ENCODE measurements around the gene TMIGD3. TPM values are rescaled to one million over a fixed set of nuclear protein-coding genes. Genes with fewer than 3 reads are reported as not detected.

Gene TMIGD3
- total RNA-seq, 2 donors from 2014 or later = 0.63 to 4.8 TPM

DNA sequence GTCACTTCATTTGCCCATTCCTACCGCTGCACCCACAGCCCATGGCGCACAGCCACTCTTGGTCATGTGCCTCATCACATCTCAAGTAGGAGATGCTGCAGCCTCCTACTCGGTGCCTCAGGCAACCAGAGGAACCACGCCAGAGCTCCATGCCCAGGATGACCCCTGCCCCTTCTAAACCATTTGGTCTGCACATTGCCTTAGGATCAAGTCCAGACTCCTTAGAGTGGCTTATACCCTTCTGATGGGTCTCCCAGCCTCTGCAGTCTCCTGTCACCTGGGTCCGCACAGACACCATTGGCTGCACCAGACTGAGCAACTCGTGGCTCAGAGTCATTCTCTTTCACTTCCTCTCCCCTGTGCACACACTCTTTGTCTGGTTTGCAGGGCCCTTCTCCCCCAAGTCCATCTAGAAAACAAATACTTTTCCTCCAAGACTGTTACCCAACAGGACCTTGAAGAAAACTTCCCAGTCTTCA lies 2.2 kb upstream of the TMIGD3 start:
- TF ChIP-seq, protein P1, sequence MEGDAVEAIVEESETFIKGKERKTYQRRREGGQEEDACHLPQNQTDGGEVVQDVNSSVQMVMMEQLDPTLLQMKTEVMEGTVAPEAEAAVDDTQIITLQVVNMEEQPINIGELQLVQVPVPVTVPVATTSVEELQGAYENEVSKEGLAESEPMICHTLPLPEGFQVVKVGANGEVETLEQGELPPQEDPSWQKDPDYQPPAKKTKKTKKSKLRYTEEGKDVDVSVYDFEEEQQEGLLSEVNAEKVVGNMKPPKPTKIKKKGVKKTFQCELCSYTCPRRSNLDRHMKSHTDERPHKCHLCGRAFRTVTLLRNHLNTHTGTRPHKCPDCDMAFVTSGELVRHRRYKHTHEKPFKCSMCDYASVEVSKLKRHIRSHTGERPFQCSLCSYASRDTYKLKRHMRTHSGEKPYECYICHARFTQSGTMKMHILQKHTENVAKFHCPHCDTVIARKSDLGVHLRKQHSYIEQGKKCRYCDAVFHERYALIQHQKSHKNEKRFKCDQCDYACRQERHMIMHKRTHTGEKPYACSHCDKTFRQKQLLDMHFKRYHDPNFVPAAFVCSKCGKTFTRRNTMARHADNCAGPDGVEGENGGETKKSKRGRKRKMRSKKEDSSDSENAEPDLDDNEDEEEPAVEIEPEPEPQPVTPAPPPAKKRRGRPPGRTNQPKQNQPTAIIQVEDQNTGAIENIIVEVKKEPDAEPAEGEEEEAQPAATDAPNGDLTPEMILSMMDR (IDR thresholded peaks at IDR 0.05) = no peak
- Histone ChIP-seq H3K4me3 (no peak overlapping the region), H3K27me3 (no peaks in the 10 kb centered on the region), H3K36me3 (no peaks in the 10 kb centered on the region), H3K4me1 (peaks cover 0 to 38% of the 10 kb centered on the region in 2 donors), H3K27ac (peak overlapping the region; percentile 17 to 53), H3K9me3 (no peaks in the 10 kb centered on the region)
- DNase-seq (ENCODE audit: low spot score) = no peak

DNA sequence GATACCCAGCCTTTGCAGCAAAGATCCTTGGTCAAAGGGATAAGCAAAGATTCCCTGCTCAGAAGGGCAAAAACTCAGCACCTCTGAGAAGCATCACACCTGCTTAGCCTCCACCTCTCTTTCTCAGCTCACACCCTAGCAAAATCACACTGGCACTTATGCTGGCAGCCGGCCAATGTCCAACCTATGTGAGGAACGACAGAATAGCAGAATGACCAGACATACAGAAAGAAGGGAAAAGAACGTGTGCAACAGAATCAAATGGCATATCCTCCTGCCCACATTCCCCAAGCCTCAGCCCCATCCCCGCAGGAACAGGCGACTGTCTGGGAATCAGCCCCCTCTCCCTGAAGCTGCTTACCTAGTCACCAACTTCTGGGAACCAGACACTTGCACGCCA lies 664 bp upstream of the TMIGD3 start:
- Histone ChIP-seq H3K36me3 (no peaks in the 10 kb centered on the region), H3K9me3 (no peaks in the 10 kb centered on the region), H3K4me1 (peaks cover 0 to 22% of the 10 kb centered on the region in 2 donors), H3K4me3 (no peak overlapping the region), H3K27ac (no peak overlapping the region), H3K27me3 (no peaks in the 10 kb centered on the region)
- DNase-seq (ENCODE audit: low spot score) = no peak
- TF ChIP-seq, protein P1 (IDR thresholded peaks at IDR 0.05) = no peak

DNA sequence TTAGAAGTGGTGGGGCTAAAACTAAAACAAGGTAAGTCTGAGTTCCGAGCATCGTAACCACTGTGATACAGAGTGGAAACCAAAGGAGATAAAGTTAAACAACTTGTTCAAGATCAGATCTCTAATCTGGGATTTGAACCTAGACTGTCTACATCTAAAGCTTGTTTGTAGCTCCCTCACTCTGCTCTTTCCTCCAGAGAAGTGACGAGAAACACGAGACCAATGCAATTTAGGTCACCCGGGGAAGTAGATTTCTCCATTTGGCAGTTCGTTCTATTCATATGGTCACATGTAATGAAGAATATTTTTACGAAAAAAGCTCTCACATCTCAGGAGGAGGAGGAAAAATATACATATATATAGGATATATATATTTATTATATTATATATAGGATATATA lies 1.8 kb downstream of the TMIGD3 start:
- Histone ChIP-seq H3K9me3 (no peaks in the 10 kb centered on the region), H3K4me1 (no peaks in the 10 kb centered on the region), H3K4me3 (no peak overlapping the region), H3K27ac (no peak overlapping the region), H3K36me3 (no peaks in the 10 kb centered on the region), H3K27me3 (no peaks in the 10 kb centered on the region)
- DNase-seq (ENCODE audit: low spot score) = no peak
- TF ChIP-seq, protein P1 (IDR thresholded peaks at IDR 0.05) = no peak

DNA sequence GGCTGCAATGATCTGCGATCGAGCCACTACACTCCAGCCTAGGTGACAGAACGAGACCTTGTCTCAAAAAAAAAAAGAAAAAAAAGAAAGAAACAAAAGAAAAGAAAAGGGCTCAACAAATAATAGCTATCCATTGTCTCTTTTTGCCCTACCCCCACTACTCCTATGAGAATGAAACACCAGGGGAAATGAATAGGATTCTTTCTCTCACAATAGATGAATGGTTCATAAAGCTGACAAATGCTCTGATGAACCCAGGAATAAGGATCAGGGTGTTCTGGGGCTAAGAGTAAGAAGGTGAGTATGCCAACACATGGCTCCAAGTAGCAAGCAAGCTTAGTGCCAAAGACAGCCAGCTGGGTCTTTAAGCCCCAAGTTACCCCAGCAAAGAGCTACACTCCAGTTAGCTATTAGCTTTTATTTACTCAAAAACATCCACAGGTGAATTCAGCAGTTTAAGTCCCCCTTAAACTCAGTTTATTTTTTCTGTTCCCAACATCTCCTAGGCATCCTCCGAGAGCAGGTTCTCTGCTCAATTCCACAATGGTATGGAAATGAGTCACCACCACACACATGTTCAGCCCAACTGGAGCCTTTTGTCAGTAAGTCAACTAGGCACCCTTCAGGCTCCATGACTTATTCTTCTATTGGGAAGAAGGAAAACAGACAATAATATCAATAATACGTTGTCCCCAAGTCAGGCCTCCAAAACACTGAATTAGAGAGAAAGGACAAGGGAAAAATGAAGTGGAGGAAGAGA lies 4.2 kb downstream of the TMIGD3 start:
- Histone ChIP-seq H3K27me3 (no peaks in the 10 kb centered on the region), H3K36me3 (no peaks in the 10 kb centered on the region), H3K27ac (no peak overlapping the region), H3K4me1 (no peaks in the 10 kb centered on the region), H3K9me3 (no peaks in the 10 kb centered on the region), H3K4me3 (no peak overlapping the region)
- DNase-seq (ENCODE audit: low spot score) = no peak
- TF ChIP-seq, protein P1 (IDR thresholded peaks at IDR 0.05) = no peak

DNA sequence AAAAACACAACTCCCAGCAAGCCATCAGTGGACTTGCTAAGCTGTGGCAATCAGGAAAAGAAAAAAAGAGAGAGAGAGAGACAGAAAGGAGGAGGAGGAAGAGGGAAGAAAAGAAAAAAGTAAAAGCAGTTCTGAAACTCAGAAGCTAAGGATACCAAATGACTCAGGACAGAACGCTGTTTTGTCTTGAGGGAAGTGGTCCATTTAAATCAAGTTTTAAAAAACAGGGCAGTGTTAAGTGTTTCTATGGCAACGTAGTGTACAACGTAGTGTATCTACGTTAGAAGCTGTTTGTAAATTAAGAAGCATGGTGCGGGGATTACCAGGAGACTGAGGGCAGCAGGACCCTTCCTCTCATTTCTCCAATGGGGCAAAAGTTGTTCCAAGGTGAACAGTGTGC lies 5.8 kb downstream of the TMIGD3 start:
- Histone ChIP-seq H3K27ac (no peak overlapping the region), H3K4me1 (no peaks in the 10 kb centered on the region), H3K36me3 (no peaks in the 10 kb centered on the region), H3K9me3 (no peaks in the 10 kb centered on the region), H3K4me3 (no peak overlapping the region), H3K27me3 (no peaks in the 10 kb centered on the region)
- TF ChIP-seq, protein P1 (IDR thresholded peaks at IDR 0.05) = no peak
- no peak for DNase-seq (ENCODE audit: low spot score)

DNA sequence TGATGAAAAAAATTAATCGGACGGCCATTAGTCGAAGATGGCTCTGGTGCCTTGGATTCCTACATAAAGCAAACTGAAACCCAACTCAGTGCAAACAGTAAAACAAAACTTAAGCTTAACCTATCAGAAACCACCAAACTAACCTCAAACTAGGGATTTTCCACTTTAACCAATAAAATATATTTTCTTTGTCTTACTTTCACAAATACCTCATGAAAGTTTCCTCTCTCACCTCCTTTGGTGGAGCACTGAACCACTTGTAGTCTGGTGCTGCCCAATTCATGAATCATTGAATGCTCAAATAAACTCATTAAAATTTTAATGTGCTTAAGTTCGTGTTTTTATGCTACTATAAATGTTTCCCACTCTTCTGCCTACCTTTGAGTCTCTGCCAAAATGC lies 7.0 kb downstream of the TMIGD3 start:
- H3K4me3 ChIP-seq = no peak overlapping the region
- H3K4me1 ChIP-seq = no peaks in the 10 kb centered on the region
- TF ChIP-seq, protein P1 (IDR thresholded peaks at IDR 0.05) = no peak
- H3K9me3 ChIP-seq = no peaks in the 10 kb centered on the region
- no peaks in the 10 kb centered on the region for H3K27me3 ChIP-seq
- no peaks in the 10 kb centered on the region for H3K36me3 ChIP-seq
- DNase-seq (ENCODE audit: low spot score) = no peak
- no peak overlapping the region for H3K27ac ChIP-seq

Data from right atrium auricular region (tissue), 2 donors.